ENCODE measurements around the gene ST6GALNAC2.
"Not testable (repeated sequence)": the region's sequence is repeated elsewhere in the genome, so short reads cannot be mapped to it uniquely, and the experiment has no call there.

The ST6GALNAC2 gene

GRCh38 chr17:76626442-76626841 is 40.8 kb upstream of the ST6GALNAC2 start:
- DNase-seq (ENCODE audit: low read depth), result no peak
- no peak for TF ChIP-seq CTCF (conservative IDR thresholded peaks at IDR 0.05; ENCODE audit: low read depth, low read length)
- H3K4me3 ChIP-seq (ENCODE audit: low read length), result no peak overlapping the region

- H3K4me3 ChIP-seq (ENCODE audit: low read length), result no peak overlapping the region
- DNase-seq (ENCODE audit: low read depth), result no peak
- no peak for TF ChIP-seq CTCF (conservative IDR thresholded peaks at IDR 0.05; ENCODE audit: low read depth, low read length)
Measured at GRCh38 chr17:76625496-76625895, 39.8 kb upstream of the ST6GALNAC2 start.

DNA sequence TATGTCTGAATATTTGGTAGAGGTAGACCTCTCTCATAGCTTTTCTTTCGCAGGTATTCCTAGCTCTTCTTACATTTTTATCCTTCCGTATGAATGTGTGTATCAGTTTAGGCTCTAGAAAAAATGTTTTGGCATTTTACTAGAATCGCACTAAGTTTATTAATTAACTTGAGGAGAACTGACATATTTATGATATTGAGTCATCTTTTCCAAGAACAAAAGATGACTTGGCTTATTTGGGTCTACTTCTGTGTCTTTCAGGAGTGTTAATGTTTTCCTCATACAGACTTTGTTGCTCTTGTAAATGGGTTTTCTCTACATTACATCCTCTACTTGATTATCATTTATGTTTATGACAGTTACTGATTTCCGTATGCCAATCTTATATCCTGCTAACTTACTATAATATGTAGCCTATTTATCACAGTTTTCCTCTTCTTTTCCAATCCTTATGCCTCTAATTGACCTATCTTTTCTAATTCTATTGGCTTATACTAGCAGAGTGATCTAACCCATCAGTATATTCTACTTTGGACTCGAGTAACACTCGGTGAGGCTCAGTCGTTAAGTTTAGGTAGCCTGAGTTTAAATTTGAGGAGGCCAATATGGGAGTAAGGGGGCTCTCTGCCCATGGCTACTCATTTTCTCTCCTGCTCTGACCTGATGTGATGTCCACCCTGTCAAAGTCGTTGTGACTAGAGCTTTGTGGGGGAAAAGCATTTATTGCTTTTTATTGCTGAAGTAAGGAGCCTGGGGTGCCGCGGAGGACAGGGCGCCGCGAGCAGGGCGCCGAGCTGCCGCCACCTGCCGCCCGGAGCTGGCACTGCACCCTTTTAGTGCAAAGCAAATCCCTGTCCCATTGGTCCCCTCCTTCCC is 37.8 kb upstream of the ST6GALNAC2 start:
- peak; percentile 94 for TF ChIP-seq CTCF (conservative IDR thresholded peaks at IDR 0.05; ENCODE audit: low read depth, low read length)
- no peak overlapping the region for H3K4me3 ChIP-seq (ENCODE audit: low read length)

GRCh38 chr17:76617838-76618237 is 32.2 kb upstream of the ST6GALNAC2 start:
- no peak overlapping the region for H3K4me3 ChIP-seq (ENCODE audit: low read length)
- no peak for DNase-seq (ENCODE audit: low read depth)
- no peak for TF ChIP-seq CTCF (conservative IDR thresholded peaks at IDR 0.05; ENCODE audit: low read depth, low read length)

More for the DNA sequence above, 37.8 kb upstream of the ST6GALNAC2 start:
- DNase-seq (ENCODE audit: low read depth), result no peak

DNA sequence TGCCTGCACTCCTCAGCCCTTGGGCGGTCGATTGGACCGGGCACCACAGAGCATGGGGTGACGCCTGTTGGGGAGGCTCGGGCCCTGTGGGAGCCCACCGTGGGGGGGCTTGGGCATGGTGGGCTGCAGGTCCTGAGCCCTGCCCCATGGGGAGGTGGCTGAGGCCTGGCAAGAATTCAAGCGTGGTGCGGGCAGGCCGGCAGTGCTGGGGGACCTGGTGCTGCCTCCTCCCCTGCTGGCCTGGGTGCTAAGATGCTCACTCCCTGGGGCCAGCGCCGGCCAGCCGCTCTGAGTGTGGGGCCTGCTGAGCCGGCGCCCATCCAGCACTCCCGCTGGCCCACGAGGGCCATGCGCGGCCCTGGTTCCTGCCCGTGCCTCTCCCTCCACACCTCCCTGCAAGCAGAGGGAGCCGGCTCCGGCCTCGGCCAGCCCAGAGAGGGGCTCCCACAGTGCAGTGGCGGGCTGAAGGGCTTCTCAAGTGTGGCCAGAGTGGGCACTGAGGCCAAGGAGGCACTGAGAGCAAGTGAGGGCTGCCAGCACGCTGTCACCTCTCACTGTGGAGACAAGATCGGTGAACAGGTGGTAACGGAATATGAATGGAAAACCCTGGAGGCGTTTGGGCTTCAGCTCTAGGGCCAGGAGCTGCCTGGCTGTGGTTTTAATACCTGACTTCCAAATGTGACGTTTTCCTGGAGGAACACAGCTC is 29.4 kb upstream of the ST6GALNAC2 start:
- no peak for DNase-seq (ENCODE audit: low read depth)
- no peak for TF ChIP-seq CTCF (conservative IDR thresholded peaks at IDR 0.05; ENCODE audit: low read depth, low read length)
- H3K4me3 ChIP-seq (ENCODE audit: low read length), result no peak overlapping the region

- not testable (repeated sequence) for DNase-seq (ENCODE audit: low read depth); H3K4me3 ChIP-seq (ENCODE audit: low read length)
Measured at GRCh38 chr17:76614064-76614759, 28.6 kb upstream of the ST6GALNAC2 start.

All from retinal pigment epithelial cell (primary cell).